Fibroblast of skin of abdomen (primary cell): ENCODE measurements around the gene LRRTM4.
"Not testable (repeated sequence)": the region's sequence is repeated elsewhere in the genome, so short reads cannot be mapped to it uniquely, and the experiment has no call there.

Experiments
- DNase-seq: peaks from one replicate; pipeline ENCODE4 v3.0.0-alpha.2; 2013

The LRRTM4 gene

DNA sequence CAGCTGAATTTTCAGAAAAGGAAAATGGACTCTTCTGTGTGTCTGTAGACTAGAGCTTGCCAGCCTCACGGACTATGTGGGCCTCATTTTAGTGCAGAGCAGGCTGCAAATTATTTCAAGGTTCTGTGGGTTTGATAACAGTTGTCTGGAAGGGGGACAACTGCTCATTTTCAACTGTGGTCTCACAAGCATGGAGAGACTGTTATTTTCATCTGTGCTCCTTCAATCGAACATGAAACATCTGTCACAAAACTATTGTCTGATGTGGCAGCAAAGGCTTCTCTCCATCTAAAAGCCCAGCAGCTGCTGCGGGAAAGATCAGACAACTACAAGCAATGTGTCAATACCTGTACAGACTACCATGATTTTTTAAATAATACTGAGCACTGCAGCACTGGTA is 211.8 kb downstream of the LRRTM4 start:
- DNase-seq: no peak

DNA sequence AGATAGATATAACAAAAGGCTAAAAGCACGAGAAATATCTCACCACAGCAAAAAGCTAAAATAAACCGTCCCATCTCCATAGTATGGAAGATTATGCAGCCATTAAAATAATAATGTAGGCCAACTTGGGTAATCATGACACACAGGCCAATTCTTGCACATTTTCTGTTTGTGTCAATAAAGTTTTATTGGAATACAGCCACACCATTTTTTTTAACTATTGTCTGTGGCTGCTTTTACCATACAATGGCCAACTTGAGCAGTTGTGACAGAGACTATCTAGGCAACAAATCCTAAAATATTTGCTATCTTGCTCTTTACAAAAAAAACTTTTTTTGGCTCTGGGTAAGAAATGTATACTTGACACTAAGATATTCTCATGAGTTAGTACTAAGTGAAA is 212.5 kb downstream of the LRRTM4 start:
- no peak for DNase-seq

DNA sequence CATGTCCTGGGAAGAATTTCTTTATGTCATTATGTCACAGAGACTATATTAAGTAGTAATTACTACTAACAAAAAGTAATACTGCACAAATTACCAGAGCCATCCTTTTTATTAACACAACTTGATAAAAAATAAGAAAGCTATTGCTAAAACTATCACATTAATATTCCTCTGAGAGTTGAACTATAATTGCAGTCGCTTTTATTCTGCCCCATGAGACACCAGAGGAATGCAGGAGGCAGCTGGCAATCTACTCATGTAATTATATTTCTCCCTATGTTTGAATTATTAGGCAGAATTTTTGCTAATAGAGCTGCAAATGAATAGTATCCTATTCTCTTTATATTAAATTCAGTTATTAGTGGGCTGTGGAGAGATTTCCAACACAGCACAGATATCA is 220.7 kb downstream of the LRRTM4 start:
- no peak for DNase-seq

DNA sequence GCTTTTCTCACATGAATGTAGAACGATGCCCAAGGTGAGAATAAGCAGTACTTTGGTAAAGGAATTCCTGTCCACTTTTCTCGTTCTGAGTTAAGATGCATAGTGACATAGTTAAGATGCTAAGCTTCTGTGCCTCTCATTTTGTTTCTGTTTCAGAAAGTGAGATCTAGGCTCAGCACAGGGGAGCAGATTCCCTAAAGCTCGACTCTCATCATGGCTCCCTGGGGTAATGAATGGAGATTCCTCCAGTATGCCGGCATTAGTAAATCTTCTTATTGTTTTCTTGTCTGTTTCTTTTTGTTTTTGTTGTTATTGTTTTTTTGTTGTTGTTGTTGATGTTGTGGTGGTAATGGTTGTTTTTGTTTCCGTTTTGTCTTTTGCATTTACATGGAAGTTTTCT is 225.4 kb downstream of the LRRTM4 start:
- DNase-seq: no peak

DNA sequence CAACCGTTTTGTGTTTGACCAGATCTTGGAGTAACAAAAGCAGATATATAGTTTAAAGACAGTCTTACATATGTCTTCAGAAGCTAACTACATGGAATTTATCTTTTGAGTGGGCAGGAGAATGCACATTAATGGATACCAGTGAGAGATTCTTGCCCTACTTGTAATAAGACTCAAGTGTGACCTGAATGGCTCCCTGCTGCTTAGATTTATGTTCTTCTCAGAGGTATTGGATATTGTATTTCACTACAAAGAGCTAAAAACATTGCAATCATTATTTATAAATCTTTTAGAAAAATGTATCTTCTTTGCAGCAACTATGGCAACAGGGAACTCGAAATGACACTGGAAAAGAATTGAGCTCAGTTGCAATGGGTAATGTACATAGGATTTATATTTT is 227.7 kb downstream of the LRRTM4 start:
- no peak for DNase-seq

DNA sequence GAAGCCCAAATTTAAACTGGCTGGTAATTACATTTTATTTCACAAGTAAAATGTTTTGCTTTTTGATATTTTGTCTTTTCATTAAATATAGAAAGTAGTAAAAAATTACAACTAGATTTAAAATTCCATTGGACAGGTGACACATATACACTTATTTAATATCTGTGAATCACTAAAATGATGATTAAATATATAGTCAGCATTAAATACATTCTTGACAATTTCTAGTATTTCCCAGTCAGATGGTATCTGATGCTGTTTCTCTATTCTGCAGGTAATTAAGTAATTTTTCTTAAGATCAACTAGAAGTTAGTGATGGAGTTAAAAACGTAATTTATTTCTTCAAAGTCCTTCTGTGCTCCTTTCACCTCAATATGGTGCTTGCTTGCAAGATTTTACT is 237.8 kb downstream of the LRRTM4 start:
- DNase-seq: no peak

DNA sequence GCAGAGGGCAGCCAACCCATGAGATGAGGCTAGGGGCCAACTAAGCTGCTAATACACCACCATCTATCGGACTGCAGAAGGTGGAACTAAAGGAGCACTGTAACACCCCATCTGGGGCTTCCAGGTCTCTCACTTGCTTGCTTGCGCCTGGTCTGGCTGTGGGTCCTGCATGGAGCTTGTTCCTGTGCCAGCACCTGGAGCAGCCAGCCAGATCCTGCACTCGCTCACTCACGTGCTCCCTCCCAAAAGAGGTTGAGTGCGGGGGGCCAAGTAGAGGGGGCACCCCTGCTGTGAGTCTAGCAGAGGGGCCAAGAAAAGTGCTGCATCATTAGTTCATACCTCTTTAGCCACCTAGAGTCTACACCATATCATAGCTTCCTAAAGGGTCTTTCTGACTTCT is 250.9 kb downstream of the LRRTM4 start:
- DNase-seq: no peak

DNA sequence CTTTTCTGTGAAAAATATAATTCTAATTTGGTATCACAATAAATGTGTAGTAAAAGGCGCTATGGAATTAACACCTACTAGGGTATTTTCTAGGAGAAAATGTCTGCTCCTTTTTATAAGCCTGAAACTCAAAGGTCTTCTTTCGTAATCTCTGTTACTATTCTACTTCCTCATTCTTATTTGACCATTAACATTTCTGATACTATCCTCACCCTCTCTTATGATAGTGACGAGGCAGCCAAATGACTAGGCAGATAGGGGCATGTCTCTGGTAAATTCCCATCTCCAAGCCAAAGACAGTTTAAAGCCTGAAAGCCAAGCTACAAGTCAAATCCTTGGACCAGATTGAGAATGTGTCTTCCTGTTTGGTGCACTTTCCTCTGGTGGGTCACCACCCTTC is 251.7 kb downstream of the LRRTM4 start:
- no peak for DNase-seq

DNA sequence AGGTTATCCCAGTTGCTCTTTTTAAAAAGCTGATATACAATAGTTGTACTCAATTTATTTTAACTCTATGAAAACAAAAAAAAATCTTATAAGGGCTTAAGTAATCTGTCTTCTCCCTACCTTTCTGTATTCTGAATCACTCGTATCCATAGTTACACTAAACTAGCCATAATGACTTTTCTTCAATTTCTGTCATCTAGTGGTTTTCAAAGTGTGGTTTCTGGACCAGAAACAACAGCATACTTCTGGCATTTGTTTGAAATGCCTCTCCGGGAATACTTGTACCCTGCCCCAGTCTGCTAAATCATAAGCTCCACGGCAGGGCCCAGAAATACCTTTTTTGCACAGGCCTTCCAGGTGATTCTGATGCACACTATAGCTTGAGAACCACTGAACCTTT is 253.6 kb downstream of the LRRTM4 start:
- no peak for DNase-seq

DNA sequence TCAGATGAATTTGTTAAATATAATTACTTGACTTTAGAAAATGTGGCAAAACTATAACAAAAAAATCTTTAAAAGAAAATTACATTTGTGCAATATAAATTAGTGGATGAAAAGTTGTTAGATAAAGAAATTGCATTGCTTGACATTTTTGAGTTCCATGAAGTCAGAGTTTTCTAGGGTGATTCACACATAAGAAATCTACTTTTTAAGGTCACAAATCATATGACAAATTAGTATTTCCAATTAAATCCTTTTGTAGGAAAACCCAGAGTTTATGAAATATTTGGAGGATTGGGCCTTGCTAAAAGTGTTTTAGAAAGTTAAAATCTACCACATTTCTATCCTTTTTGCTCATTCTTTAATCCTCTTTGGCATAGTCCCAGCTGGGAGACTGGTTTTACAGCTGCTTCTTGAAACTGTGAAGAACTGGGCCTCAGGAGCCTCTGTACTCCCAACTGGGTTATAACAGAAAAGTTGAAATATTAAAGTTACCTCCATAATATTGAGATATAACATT is 289.2 kb downstream of the LRRTM4 start:
- peak; percentile 0 for DNase-seq

DNA sequence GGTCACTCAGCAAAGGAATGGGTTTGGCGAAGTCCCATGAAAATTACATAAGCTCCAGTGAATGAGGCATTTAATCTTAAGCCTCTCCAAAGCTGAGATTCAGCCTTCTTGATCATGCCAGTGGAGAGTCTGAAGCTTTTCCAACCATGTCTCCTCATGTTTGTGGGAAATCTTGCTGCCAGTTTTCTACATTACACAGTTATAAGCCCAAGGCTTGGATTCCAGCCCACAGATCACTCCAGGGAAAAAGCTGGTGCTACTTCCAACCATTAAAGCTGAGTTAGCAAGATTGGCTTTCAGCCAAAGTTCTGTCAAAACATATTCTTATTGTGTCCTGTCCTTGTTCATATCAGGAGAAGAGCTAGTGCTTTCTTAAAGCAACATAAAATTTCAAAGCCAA is 293.8 kb downstream of the LRRTM4 start:
- no peak for DNase-seq

DNA sequence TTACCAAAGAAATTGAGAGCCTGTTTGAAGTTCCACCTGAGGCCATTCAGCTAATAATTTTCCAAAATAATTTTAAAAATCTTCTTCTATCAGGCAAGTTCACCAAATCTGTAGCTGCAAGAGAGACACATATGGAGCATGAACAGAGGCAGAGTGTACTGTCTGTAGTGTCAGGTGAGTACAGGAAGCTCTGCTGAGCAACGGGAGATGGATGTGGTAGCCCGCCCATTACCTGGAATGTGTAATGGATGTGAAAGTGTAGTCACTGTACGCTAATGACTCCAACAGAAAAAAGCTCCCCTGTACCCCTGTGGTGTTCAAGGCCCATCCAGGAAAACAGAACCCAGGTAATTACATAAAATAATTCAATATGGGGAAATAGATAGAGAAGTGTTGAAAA is 311.5 kb downstream of the LRRTM4 start:
- DNase-seq: no peak

DNA sequence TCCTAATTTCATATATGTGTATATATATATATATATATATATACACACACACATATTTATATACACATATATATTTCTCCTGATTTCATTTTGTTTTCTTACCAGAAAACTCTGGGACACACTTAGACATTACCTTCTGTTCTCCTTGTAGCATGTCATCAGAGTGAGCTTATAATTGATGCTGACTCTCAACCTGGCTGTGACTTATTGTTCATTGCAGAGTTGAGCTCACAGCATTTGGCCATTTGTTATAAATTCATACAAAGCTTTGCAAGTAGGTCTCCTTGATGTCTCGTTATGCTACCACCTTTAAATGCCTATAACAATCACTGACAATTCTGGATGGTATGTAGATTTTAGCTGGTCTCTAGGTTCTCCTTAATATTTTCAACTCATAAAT is 314.8 kb downstream of the LRRTM4 start:
- no peak for DNase-seq

DNA sequence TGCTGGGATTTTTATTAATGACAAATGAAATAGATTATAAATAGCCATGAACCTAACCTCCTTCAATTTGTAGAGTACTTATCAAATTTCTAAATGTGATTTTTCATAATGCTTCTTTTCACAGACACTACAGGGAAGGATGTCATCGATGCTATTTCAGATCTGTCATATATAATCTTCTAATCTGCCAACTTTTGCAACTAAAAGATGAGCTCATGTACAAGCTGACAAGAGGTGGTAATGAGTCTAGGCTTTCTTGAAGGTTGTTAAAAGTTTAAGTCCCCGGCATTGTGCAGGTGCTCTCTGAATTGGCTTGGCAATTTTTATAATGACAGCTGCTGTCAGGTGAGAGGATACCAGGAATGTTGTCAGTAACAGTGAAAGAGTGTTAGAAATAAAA is 320.4 kb downstream of the LRRTM4 start:
- DNase-seq: no peak

DNA sequence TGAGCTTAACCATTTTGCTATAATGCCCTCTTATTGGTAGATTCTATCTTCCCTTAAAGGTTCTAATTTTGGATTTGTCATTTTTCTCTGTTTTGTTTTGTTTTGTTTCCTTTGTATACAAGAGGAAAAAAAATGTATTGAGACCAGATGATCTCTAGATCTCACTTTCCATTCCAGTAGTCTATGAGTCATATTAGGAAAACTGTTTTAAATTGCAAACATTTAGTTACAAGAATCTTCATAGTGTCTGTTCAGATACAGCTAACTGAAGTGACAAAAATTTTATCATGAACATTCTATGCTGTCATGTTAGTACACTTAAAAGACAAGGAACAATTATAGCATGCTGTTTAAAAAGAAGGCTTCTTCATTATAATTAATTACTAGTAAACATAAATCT is 322.8 kb downstream of the LRRTM4 start:
- no peak for DNase-seq

DNA sequence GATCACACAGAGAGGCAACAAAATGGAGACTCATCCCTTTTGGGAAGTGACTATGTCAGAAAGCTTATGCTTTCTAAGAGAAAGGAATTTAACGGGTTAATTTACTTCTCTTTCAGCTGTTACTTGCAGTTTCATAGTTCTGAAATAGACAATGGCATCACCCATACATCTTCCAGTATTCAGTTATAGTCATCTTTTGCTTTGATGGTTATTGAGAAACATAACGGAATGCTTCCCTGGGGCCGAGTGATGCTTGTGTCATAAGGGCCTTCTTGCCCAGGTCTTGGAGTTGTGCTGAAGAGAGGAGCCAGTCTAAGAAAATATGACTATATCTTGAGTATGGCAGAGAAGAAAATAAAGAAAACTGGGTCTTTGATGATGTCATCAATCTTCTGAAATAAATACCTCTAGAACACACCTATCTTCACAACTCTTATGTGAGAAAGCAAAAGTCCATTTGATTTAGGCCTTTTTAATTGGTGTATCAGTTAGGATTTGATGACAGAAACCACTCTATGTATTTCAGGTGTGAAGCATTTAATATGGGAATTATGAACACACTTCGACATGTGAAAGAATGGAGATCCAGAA is 328.2 kb downstream of the LRRTM4 start:
- DNase-seq: no peak

DNA sequence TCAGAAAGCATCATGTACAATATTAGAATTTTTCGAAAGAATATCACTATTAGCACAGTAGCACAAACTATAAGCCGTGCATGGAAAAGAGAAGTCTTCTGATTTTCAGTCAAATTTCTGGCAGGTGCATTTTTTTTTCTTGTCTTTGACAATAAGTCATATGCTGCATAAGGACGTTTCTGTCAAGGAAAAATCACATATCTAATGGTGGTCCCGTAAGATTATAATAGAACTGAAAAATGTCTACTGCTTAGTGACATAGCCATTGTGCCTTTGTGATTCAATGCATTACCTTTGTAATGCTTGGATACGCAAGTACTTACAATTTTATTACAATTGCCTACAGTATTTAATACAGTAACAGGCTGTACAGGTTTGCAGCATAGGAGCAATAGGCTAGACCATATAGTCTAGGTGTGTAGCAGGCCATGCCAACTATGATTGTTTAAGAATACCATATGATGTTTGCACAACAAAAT is 329.3 kb downstream of the LRRTM4 start:
- no peak for DNase-seq

DNA sequence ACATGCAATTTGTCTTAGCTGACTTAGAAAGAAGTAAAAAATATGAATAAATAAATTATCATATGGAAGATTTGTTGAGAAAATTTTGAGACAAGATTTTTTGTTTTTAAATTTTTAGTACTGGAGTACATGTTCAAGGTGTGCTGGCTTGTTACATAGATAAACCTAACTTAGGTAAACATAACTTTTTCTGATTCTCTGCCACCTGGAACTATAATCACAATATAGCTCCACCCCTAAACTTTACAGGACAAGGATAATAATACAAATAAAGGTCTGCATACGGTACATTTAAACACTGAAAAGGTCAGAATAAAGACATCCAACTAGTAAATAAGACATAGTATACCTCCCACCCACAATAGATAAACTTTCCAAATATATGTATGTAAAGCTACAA is 330.5 kb downstream of the LRRTM4 start:
- no peak for DNase-seq

DNA sequence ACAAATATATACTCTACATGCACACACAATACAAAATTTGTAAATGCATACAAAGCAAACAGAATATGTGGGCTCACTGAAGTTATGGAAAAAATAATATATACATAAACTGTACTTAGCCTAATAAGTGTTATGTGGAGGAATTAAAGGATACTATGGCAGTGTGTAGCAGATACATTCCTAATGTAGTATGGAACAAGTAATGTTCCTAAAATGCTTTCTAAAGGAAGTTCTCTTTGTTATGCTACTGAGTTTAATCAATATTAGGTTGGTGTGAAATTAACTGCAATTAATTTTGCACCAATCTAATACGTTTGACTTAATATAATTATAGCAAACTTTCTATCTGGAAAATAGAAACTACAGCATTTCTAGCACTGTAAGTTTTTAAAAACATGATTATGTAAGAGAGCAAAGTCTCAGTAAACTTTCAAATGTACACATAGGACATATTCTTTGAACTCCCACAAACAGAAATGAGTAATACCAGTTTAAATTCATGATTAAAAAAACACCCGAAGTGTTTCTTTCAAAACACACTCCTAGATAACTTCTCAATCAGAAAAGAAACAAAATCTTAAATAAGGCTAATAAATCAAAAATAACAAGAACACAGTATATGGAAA is 331.3 kb downstream of the LRRTM4 start:
- no peak for DNase-seq

DNA sequence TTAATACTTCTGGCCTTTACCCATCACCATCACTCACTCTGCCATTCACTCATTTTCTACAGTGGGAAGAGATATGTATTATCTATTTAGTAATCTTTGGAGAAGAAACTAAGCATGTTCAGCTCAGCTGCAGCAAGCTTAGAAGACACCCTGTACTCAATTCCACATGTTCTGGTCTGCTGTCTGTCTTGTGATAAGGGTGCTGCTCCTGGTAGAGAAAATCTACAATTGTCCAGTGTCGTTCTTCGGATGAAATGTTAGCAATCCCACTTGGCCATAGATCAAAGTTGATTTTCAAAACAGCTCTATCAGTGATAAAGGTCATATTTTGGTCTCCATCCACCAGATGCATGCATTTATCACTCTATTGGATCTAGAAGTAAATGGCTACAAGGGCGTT is 337.1 kb downstream of the LRRTM4 start:
- DNase-seq: no peak

DNA sequence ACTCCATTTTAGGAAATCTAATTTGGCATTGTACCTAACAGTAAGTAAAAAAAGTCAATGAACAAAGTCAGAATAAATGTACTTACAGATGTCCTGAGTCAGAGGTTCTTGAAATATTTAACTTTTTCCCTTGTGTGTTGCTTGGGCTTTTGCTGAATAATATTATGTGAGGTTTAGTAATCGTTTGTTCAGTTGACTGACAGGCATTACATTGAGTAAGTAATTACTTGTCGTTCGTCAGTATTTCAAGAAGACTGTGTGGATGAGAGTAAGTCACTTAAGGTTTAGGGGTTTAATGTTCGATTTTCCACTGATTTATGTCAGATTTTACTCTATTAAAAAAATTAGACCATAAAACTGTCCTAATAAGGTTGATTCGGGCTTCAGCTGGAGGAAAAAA is 342.9 kb downstream of the LRRTM4 start:
- DNase-seq: no peak

DNA sequence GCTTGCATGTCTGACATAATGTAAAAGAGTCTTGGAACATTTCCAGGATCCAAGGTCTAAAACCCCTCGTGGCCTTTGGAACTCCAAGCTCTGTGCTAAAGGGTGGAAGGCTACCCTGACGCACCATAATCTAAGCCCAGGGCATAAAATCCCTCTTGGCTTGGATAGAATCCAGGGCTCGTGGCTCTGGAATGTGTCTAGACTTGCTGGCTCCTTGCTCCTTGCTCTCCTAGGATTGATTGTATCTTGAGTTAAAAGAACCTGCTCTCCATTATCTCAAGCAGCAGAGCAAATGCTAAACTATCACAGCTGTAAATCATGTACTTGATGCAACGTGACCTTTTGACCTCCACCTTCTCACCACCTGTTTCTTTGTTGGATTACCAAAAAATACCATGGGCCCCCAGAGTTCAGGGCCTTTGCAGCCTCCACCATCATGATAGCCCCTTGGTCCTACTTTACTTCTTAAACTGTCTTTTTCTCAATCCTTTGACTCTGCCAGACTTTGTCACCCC is 346.9 kb downstream of the LRRTM4 start:
- DNase-seq: not testable (repeated sequence)

DNA sequence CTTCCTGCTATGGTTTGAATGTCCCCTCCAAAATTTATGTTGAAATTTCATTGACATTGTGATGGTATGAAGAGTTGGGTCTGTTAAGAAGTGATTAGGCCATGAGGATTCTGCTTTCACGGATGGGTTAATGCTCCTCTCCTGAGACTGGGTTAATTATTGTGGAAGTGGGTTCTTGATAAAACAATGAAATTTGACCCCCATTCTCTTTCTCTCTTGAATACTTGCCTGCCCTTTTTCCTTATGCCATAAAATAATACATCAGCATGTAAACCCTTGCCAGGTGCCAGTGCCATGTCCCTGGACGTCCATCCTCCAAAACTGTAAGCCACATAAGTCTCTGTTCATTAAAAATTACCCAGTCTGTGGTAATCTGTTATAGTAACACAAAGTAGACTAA is 352.8 kb downstream of the LRRTM4 start:
- DNase-seq: no peak

DNA sequence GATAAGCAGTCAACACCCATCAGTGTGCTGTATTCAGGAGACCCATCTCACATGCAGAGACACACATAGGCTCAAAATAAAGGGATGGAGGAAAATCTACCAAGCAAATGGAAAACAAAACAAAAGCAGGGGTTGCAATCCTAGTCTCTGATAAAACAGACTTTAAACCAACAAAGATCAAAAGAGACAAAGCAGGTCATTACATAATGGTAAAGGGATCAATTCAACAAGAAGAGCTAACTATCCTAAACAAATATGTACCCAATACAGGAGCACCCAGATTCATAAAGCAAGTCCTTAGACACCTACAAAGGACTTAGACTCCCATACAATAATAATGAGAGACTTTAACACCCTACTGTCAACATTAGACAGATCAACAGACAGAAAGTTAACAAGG is 358.2 kb downstream of the LRRTM4 start:
- DNase-seq: not testable (repeated sequence)

DNA sequence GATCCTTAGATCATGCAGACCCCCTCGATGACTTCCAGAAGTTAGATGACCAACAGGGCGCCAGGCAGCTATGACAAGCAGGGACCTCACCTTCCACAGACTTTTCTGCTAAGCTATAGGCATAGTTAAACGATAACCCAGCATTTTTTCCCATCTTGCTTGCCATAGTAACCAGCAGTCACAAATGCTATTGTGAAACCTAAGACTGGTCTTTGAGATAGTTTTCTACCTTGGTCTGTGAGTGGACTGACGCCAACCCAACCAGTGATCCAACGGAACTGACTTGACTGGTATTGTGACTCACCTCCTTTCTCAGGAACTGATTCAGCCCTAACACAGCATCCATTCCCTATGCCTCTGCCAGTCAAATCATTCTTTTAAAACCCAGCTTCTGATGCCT is 361.2 kb downstream of the LRRTM4 start:
- DNase-seq: no peak
